ENCODE results near the gene KCTD7.
"Not testable (repeated sequence)": the region's sequence is repeated elsewhere in the genome, so short reads cannot be mapped to it uniquely, and the experiment has no call there.

KCTD7 gene

DNA sequence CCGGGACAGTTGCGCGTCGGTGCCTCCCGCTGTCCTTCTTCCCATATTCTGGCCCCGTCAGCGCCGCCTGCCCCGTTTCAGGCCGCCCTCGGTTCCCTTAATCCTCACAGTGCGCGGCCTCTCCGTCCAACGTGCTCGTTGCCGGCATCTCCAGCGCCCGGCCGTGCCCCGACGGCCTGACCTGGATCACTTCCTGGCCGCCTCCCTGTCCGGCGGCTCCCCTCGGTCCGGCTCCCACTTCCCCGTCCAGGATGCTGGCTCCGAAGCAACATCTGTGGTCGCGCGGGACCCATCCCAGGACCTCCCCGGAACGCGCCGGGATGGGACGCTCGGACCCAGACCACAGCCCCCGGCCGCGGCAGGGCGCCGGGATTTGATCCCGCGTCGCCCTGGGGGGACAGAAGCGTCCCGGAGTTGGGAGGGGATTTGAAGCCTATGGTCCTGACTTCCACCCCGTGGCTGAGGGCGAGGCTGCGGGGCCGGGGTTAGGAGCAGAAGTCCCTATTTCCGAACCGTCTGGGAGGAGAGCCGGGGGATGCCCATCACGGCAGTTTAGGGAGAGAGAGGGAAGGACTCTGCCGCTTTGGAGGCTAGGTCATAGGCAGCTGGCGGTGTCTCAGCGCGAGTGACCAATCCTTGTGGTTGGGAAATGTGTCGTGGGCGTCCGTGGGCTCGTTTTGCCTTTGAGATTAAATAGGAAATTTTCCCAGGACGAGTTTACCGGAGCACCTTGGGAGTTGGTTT, 53.8 kb downstream of the KCTD7 start:
- ATAC-seq (ENCODE audit: insufficient read depth, low read depth) = peak; percentile 32
- peak overlapping the region; percentile 85 for H2AFZ ChIP-seq (ENCODE audit: low read depth, low read length)
- no peak for DNase-seq

DNA sequence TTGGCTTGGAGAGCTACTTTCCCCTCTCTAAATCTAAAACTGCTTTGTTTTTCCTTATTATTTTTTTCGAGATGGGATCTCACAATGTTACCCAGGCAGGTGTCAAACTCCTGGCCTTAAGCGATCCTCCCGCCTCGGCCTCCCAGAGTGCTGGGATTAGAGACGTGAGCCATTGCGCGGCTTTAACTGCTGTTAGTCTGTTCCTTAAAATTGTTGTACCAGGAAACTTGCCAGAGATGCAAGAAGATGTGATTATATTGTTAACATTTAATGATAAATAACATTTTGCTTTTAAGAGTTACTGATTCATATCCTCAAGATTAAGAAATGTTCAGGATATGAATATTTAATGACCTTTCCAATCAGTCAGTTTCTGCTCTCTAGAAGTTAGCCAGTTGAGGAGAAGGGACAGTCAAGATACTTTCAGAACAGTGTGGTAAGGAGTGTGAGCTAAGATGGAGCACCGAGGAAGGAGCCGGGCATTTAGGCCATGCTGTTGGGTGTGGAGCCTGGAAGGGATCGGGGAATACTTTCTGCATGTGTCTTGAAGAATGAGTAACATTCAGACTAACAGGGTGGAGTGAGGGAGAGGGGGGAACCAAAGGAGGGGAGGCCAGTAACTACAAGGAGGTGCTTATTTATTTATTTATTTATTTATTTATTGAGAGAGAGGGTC, 54.6 kb downstream of the KCTD7 start:
- DNase-seq; H2AFZ ChIP-seq (ENCODE audit: low read depth, low read length); H3K9me3 ChIP-seq (ENCODE audit: insufficient read depth, low read length, severe bottlenecking); H4K20me1 ChIP-seq (ENCODE audit: insufficient read depth, low read length); H3K27me3 ChIP-seq (ENCODE audit: insufficient read depth, low read length, poor library complexity); H3K36me3 ChIP-seq (ENCODE audit: insufficient read depth, low read length); ATAC-seq (ENCODE audit: insufficient read depth, low read depth); H3K27ac ChIP-seq (ENCODE audit: low read length): not testable (repeated sequence)
- Histone ChIP-seq H3K4me3 (ENCODE audit: low read depth in 1 of 2, low read length in 2 of 2) (peak overlapping the region in 1 of 2 experiments; percentile 94; a peak in 2 of 4 replicates), H3K4me2 (ENCODE audit: insufficient read depth, low read length) (peak overlapping the region; percentile 91), H3K79me2 (ENCODE audit: insufficient read depth, low read length) (peaks cover 68% of the 10 kb centered on the region), H3K4me1 (ENCODE audit: insufficient read depth, low read length) (peaks cover 25% of the 10 kb centered on the region), H3K9ac (ENCODE audit: low read depth, low read length) (peak overlapping the region; percentile 83)

More for the DNA sequence above, 53.8 kb downstream of the KCTD7 start:
- H3K9me3 ChIP-seq (ENCODE audit: insufficient read depth, low read length, severe bottlenecking) = no peaks in the 10 kb centered on the region
- peak overlapping the region; percentile 91 for H3K4me2 ChIP-seq (ENCODE audit: insufficient read depth, low read length)
- H3K4me3 ChIP-seq (ENCODE audit: low read depth in 1 of 2, low read length in 2 of 2) = peak overlapping the region; percentile 83 to 94
- TF ChIP-seq, protein P1, sequence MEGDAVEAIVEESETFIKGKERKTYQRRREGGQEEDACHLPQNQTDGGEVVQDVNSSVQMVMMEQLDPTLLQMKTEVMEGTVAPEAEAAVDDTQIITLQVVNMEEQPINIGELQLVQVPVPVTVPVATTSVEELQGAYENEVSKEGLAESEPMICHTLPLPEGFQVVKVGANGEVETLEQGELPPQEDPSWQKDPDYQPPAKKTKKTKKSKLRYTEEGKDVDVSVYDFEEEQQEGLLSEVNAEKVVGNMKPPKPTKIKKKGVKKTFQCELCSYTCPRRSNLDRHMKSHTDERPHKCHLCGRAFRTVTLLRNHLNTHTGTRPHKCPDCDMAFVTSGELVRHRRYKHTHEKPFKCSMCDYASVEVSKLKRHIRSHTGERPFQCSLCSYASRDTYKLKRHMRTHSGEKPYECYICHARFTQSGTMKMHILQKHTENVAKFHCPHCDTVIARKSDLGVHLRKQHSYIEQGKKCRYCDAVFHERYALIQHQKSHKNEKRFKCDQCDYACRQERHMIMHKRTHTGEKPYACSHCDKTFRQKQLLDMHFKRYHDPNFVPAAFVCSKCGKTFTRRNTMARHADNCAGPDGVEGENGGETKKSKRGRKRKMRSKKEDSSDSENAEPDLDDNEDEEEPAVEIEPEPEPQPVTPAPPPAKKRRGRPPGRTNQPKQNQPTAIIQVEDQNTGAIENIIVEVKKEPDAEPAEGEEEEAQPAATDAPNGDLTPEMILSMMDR (IDR thresholded peaks at IDR 0.05; ENCODE audit: borderline replicate concordance, extremely low read depth, low read length, poor library complexity, severe bottlenecking) = no peak
- no peak for TF ChIP-seq EZH2 (IDR thresholded peaks at IDR 0.05; ENCODE audit: borderline replicate concordance, low read depth, low read length, severe bottlenecking)
- peak overlapping the region; percentile 83 for H3K9ac ChIP-seq (ENCODE audit: low read depth, low read length)
- H3K4me1 ChIP-seq (ENCODE audit: insufficient read depth, low read length) = peaks cover 25% of the 10 kb centered on the region
- peaks cover 4% of the 10 kb centered on the region; the same call in 1 of the 2 replicates for H3K36me3 ChIP-seq (ENCODE audit: insufficient read depth, low read length)
- no peaks in the 10 kb centered on the region for H4K20me1 ChIP-seq (ENCODE audit: insufficient read depth, low read length)
- peak overlapping the region; percentile 84 for H3K27ac ChIP-seq (ENCODE audit: low read length)
- H3K79me2 ChIP-seq (ENCODE audit: insufficient read depth, low read length) = peaks cover 68% of the 10 kb centered on the region
- no peaks in the 10 kb centered on the region for H3K27me3 ChIP-seq (ENCODE audit: insufficient read depth, low read length, poor library complexity)

DNA sequence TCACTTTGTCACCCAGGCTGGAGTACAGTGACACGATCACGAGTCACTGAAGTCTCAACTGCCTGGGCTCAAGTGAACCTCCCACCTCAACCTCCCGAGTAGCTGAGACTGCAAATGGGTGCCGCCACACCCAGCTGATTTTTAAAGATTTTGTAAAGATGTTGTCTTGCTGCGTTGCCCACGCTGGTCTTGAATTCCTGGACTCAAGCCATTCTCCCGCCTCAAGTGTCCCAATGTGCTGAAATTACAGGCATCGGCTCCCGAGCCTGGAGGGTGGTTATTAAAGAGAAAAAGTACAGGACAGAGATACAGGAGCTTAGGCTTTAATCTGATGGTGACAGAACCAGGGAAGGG, 55.1 kb downstream of the KCTD7 start:
- no peak overlapping the region for H2AFZ ChIP-seq (ENCODE audit: low read depth, low read length)
- no peaks in the 10 kb centered on the region for H3K27me3 ChIP-seq (ENCODE audit: insufficient read depth, low read length, poor library complexity)
- H3K4me3 ChIP-seq (ENCODE audit: low read depth in 1 of 2, low read length in 2 of 2) = no peak overlapping the region
- DNase-seq (no peak), ATAC-seq (ENCODE audit: insufficient read depth, low read depth) (no peak)
- no peaks in the 10 kb centered on the region for H4K20me1 ChIP-seq (ENCODE audit: insufficient read depth, low read length)
- H3K9me3 ChIP-seq (ENCODE audit: insufficient read depth, low read length, severe bottlenecking) = no peaks in the 10 kb centered on the region
- no peak overlapping the region for H3K4me2 ChIP-seq (ENCODE audit: insufficient read depth, low read length)
- H3K4me1 ChIP-seq (ENCODE audit: insufficient read depth, low read length) = peaks cover 25% of the 10 kb centered on the region
- H3K36me3 ChIP-seq (ENCODE audit: insufficient read depth, low read length) = peaks cover 4% of the 10 kb centered on the region; the same call in 1 of the 2 replicates
- no peak for TF ChIP-seq EZH2 (IDR thresholded peaks at IDR 0.05; ENCODE audit: borderline replicate concordance, low read depth, low read length, severe bottlenecking)
- TF ChIP-seq, protein P1 (IDR thresholded peaks at IDR 0.05; ENCODE audit: borderline replicate concordance, extremely low read depth, low read length, poor library complexity, severe bottlenecking) = no peak
- no peak overlapping the region for H3K9ac ChIP-seq (ENCODE audit: low read depth, low read length)
- H3K79me2 ChIP-seq (ENCODE audit: insufficient read depth, low read length) = peaks cover 68% of the 10 kb centered on the region
- H3K27ac ChIP-seq (ENCODE audit: low read length) = no peak overlapping the region

DNA sequence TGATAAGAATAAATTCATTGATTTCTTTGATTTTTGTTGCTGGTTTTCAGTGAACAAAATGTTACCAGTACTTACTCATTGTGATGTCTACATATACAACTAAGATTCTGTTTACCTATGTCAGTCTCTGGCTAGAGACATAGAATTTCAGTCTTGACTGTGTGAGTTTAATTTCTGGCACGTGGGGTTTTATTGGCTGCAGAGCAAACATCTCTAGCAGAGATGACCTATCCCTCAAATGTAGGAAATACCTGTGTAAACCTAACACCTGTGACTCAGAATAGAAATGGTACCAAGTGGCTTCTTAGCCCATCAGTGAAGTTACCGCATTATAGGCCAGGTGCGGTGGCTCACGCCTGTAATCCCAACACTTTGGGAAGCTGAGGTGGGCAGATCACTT, 57.0 kb downstream of the KCTD7 start:
- ATAC-seq (ENCODE audit: insufficient read depth, low read depth); H3K27me3 ChIP-seq (ENCODE audit: insufficient read depth, low read length, poor library complexity); H3K27ac ChIP-seq (ENCODE audit: low read length); H3K4me3 ChIP-seq (ENCODE audit: low read depth in 1 of 2, low read length in 2 of 2); H2AFZ ChIP-seq (ENCODE audit: low read depth, low read length); H3K9ac ChIP-seq (ENCODE audit: low read depth, low read length); H4K20me1 ChIP-seq (ENCODE audit: insufficient read depth, low read length); H3K36me3 ChIP-seq (ENCODE audit: insufficient read depth, low read length); DNase-seq; H3K9me3 ChIP-seq (ENCODE audit: insufficient read depth, low read length, severe bottlenecking); H3K4me2 ChIP-seq (ENCODE audit: insufficient read depth, low read length): not testable (repeated sequence)
- Histone ChIP-seq H3K79me2 (ENCODE audit: insufficient read depth, low read length) (peaks cover 51% of the 10 kb centered on the region), H3K4me1 (ENCODE audit: insufficient read depth, low read length) (peaks cover 20% of the 10 kb centered on the region)
